GM18951 (cell line): ENCODE results near the gene ACKR3.

Experiments used
- POLR2A ChIP-seq: IDR thresholded peaks from 4 replicates; pipeline ENCODE4 v1.6.1; 2011; ENCODE audit warnings: mild to moderate bottlenecking; ENCODE audit not compliant: insufficient read length, insufficient read depth; ENCODE audit errors: extremely low read depth
- in situ Hi-C: fragments of 300-500 bp; cut with MboI; formaldehyde crosslinking; loops from one replicate; pipeline ENCODE4 v1.12.0; 2022; ENCODE audit warnings: low sequenced_read_pairs, mixed read lengths, inconsistent platforms; ENCODE audit not compliant: unreplicated experiment

Gene ACKR3

DNA sequence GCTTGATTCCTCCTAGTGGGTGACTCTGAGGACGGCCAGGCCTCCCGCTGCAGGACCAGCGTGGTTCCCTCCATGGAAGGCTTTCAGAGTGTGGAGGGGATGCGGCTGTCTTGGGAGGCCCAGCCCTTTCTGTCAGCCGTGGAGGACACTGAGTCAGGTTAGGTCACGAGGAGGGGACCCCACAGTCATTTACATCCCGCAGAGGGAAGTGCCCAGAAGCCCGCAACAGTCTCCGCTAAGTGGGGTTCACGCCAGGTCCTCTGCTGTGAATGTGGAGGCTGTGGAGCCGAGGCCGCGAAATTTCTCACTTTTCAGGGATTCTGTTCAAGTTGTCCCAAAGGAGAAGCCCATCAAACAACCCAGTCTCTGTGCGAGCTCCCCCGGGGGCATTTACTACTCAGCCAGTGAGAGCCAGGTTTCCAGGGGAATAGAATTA lies 8.8 kb downstream of the ACKR3 start:
- in situ Hi-C loops = loop anchor here (25.0 kb wide), 1 partner anchor 216 kb away; no protein-coding TSS in a partner anchor
- no peak for TF ChIP-seq POLR2A

- in situ Hi-C loops = loop anchor here (25.0 kb wide), 1 partner anchor 217 kb away; no protein-coding TSS in a partner anchor
- TF ChIP-seq POLR2A = no peak
Observed at GRCh38 chr2:236579048-236579745, 9.6 kb downstream of the ACKR3 start.

GRCh38 chr2:236579746-236580315 lies 10.2 kb downstream of the ACKR3 start:
- in situ Hi-C loops = loop anchor here (25.0 kb wide), 1 partner anchor 218 kb away; no protein-coding TSS in a partner anchor
- TF ChIP-seq POLR2A = no peak

GRCh38 chr2:236580746-236581355 lies 11.2 kb downstream of the ACKR3 start:
- in situ Hi-C loops = loop anchor here (25.0 kb wide), 1 partner anchor 219 kb away; no protein-coding TSS in a partner anchor
- TF ChIP-seq POLR2A = no peak

GRCh38 chr2:236581546-236581945 lies 11.9 kb downstream of the ACKR3 start:
- no peak for TF ChIP-seq POLR2A
- in situ Hi-C loops = loop anchor here (25.0 kb wide), 1 partner anchor 219 kb away; no protein-coding TSS in a partner anchor

GRCh38 chr2:236582968-236583367 lies 13.3 kb downstream of the ACKR3 start:
- no peak for TF ChIP-seq POLR2A
- in situ Hi-C loops = loop anchor here (25.0 kb wide), 1 partner anchor 221 kb away; no protein-coding TSS in a partner anchor

GRCh38 chr2:236583621-236584203 lies 14.1 kb downstream of the ACKR3 start:
- TF ChIP-seq POLR2A = no peak
- in situ Hi-C loops = loop anchor here (25.0 kb wide), 1 partner anchor 221 kb away; no protein-coding TSS in a partner anchor

DNA sequence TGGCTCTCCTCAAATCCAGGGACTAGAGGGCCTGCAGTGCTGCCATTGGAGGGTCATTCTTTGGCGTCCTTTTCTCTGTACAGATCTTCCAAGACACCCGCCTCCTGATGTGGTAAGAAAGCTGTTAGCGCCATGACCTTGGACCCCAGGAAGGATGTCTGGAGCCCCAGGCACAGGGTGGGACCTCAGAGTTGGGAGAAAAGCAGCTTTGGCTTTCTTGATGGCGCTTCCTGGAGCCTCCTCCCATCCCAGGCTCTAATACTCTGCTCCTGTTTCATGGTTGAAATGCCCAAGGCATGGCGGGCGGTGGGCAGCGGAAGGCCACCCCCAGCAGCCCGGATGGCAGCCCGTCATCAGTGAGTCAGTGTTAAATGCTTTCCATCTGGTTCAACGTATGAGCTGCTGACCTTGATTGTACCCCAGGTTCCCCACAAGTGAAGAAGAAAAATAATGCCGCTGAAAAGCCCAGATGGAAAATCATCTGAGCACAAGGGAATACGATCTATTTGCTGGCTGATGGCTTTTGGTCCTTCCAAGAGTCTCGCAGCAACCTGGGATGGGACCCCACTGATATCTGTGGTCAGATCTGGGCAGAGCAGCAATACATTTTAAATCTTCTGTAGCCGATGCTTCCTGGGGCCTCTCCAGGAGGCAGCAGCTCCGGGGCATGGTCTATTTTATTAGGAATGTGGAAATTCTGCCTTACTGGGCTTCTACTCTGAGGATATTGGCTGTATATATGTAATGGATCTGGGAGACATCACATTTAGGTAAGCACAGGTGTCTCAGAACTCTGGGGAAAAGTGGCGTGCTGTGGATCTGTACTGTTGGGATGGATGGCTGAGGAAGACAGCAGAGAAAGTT lies 15.1 kb downstream of the ACKR3 start:
- no peak for TF ChIP-seq POLR2A
- in situ Hi-C loops = loop anchor here (25.0 kb wide), 1 partner anchor 222 kb away; no protein-coding TSS in a partner anchor

GRCh38 chr2:236585966-236586365 lies 16.3 kb downstream of the ACKR3 start:
- in situ Hi-C loops = loop anchor here (25.0 kb wide), 1 partner anchor 224 kb away; no protein-coding TSS in a partner anchor
- TF ChIP-seq POLR2A = no peak

GRCh38 chr2:236587861-236588815 lies 18.5 kb downstream of the ACKR3 start:
- in situ Hi-C loops = loop anchor here (25.0 kb wide), 1 partner anchor 226 kb away; no protein-coding TSS in a partner anchor
- TF ChIP-seq POLR2A = no peak

- in situ Hi-C loops = loop anchor here (25.0 kb wide), 1 partner anchor 227 kb away; no protein-coding TSS in a partner anchor
- no peak for TF ChIP-seq POLR2A
Observed at GRCh38 chr2:236588932-236589592, 19.4 kb downstream of the ACKR3 start.
